ENCODE data around the gene CBLN3. TPM values are rescaled to one million over a fixed set of nuclear protein-coding genes. Genes with fewer than 3 reads are reported as not detected.
A peak's percentile ranks its signal among the peaks of the same experiment; 100 is the strongest.
"Not testable (repeated sequence)": the region's sequence is repeated elsewhere in the genome, so short reads cannot be mapped to it uniquely, and the experiment has no call there.

The CBLN3 gene
- total RNA-seq, 1 donor from 2014 or later = 1.3 TPM

DNA sequence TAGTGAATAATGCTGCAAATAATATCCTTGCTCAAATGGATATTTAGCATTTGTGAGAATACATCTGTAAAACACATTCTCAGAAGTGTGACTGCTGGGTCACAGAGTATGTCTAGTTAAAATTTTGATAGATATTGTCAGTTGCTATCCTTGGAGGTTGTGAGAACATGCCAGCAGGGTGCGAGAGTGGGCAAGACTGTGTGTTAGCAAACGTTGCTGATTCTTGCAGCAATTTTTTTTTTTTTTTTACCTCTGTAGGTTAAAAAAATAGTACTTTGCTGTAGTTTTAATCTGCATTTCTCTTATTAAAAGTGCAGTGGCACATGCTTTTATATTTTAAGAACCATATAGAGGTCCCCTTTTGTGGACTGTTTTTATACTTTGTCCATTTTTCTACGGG, 35.2 kb downstream of the CBLN3 start:
- no peak overlapping the region for H3K4me3 ChIP-seq (ENCODE audit: low read depth, low read length)
- no peak for TF ChIP-seq CTCF (conservative IDR thresholded peaks at IDR 0.05; ENCODE audit: low read depth, low read length)
- DNase-seq (ENCODE audit: low read depth) = no peak

DNA sequence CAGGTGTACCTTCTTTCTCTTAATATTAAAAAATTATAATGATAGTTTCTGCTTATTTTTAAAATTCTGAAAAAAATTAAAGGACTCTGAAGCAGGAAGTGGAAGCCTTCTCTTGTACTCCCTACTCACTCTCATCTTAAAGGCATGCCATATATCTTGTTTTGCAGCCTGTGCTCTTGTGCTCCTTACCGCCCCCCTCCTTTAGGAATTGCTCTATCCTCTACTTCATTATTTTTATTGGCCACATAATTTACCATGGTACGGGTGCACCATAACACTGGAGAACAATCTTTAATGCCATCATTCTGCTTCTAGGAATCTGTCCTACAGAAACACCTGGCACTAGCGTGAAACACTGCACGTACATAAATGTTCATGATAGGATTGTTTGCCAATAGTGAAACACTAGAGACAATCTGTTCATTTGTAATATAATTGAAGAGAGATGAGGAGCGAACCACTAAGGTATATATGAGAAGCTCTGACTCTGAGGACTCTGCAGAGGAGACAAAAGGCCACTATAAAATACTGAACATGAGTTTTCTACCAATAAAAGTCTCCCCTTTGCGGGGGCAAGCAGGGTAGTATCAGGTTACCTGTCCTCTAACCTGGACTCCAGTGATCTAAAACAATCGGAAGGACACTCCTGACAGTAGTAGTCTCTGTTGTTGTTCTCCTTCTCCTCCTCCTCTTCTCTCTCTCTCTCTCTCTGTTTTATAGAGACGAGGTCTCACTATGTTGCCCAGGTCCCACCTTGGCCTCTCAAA, 37.0 kb downstream of the CBLN3 start:
- peak overlapping the region; percentile 11 for H3K4me3 ChIP-seq (ENCODE audit: low read depth, low read length)
- DNase-seq (ENCODE audit: low read depth) = no peak
- peak; percentile 31 for TF ChIP-seq CTCF (conservative IDR thresholded peaks at IDR 0.05; ENCODE audit: low read depth, low read length)

DNA sequence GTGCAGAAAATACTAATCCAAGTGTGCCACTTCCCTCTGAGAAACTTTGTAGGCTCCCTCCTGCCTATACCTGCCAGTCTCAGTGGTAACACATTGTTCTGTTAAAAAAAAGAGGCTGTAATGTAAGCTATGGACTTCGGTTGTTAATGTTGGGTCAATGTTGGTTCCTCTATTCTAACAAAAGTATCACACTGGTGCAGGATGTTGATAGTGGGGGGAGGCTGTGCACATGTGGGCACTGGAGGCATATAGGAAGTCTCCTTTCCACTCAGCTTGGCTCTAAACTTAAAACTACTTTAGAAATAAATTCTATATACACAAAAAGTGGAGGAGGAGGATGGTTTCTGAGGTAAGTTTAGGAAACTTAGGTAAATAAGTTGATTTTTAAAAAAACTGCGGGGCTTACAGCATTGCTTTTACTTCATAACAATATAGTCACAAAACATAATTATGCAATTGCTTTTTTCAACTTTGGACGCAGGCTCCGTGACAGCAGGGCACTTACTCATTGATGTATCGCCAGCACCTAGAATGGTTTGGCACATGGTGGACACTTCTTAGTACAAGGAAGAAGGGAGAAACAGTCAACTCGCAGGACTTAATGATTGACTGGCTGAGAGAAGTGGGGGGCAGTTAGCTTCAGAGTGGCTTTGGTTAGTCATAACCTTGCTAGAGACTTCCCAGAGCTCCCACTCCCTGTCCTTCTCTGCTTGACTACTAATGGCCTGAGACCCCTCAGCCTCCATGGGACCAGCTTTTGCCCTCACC, 38.6 kb downstream of the CBLN3 start:
- no peak for DNase-seq (ENCODE audit: low read depth)
- TF ChIP-seq CTCF (conservative IDR thresholded peaks at IDR 0.05; ENCODE audit: low read depth, low read length) = no peak
- no peak overlapping the region for H3K4me3 ChIP-seq (ENCODE audit: low read depth, low read length)

DNA sequence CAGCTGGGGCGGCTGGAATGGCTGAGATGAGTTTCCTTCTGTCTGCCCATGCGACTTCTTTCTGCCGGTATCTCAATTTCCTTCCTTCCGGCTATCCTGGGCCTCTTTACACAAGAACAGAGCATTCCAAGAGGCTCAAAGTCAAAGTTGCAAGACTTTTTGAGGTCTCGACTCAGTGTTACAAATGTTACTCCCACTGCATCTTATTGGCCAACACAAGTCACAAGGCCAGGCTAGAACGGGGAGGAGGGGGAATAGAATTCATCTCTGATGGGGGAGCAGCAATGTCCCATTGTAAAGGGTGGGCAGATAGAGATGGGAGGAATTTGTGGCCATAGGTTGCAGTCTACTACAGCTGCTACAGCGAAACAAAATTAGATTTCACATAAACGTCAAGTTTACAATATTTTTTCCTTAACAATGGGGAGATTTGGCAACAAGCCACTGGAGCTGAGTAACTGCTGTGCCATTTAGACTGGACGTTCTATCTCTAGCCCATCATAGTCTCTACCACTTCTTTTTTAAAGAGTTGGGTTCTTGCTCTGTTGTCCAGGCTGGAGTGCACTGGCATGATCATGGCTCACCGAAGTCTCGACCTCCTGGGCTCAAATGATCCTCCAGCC, 40.1 kb downstream of the CBLN3 start:
- H3K4me3 ChIP-seq (ENCODE audit: low read depth, low read length) = no peak overlapping the region
- no peak for TF ChIP-seq CTCF (conservative IDR thresholded peaks at IDR 0.05; ENCODE audit: low read depth, low read length)
- no peak for DNase-seq (ENCODE audit: low read depth)

DNA sequence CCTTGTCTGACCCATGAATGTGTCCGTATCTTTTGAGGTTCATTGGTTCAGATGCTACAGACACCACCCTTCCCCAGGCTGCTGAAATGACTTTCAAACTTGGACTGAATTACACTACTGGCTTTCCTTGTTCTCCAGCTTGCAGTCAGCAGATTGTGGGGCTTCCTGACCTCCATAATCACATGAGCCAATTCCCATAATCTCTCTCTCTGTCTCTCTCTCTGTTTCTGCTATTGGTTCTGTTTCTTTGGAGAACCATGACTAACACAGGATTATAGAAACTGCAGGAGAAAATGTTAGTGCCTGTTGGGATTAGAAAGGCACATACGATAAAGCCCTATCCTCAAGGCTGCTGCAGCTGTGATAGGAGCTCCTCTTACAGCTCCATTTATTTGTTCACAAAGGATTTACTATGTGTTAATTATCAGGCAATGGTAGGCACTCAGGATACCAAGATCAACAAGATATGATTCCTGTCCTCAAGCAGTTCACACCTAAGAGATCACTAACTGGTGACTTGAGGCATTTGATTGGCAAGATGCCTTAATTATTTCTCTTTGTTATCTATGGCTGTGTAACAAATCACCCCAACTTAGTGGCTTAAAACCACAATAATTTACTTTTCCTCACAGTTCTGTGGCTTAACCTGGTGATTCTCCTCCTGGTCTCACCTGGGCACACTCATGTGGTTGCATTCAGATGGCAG, 40.8 kb downstream of the CBLN3 start:
- no peak for TF ChIP-seq CTCF (conservative IDR thresholded peaks at IDR 0.05; ENCODE audit: low read depth, low read length)
- no peak overlapping the region for H3K4me3 ChIP-seq (ENCODE audit: low read depth, low read length)
- no peak for DNase-seq (ENCODE audit: low read depth)

- not testable (repeated sequence) for DNase-seq (ENCODE audit: low read depth); H3K4me3 ChIP-seq (ENCODE audit: low read depth, low read length)
These were observed 41.9 kb downstream of the CBLN3 start for GRCh38 chr14:24387579-24387978.

DNA sequence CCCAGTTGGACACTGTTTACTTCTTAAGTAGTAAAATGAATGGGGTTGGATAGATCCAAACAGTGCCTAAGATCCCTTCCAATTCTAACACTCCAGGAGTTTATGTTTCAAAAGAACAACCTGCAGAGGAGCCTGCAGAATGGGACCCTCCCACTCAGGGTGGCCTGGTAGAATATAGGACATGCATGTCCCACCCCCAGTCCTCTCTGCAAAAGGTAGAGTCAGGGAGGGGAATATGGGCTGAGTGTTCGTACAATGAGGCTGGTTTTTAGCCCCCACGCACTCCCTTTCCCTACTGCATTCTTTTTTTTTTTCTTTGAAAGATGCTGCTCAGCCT, 42.5 kb downstream of the CBLN3 start:
- no peak for DNase-seq (ENCODE audit: low read depth)
- H3K4me3 ChIP-seq (ENCODE audit: low read depth, low read length) = no peak overlapping the region
- no peak for TF ChIP-seq CTCF (conservative IDR thresholded peaks at IDR 0.05; ENCODE audit: low read depth, low read length)

Data from epithelial cell of proximal tubule (primary cell).